Colonic mucosa (tissue), 4 donors: ENCODE measurements around the gene MIPOL1. TPM values are rescaled to one million over a fixed set of nuclear protein-coding genes. Genes with fewer than 3 reads are reported as not detected.
A peak's percentile ranks its signal among the peaks of the same experiment; 100 is the strongest.

Experiments used
- DNase-seq: peaks from one replicate; pipeline ENCODE4 v3.0.0-alpha.2; 2020
- H3K27ac ChIP-seq: fragments of 200-600 bp; one replicate; pipeline ENCODE4 v1.8.0; 2021
- H3K27me3 ChIP-seq: fragments of 200-600 bp; one replicate; pipeline ENCODE4 v1.8.0; 2021
- H3K36me3 ChIP-seq: fragments of 200-600 bp; one replicate; pipeline ENCODE4 v1.8.0; 2021
- H3K4me1 ChIP-seq: fragments of 200-600 bp; one replicate; pipeline ENCODE4 v1.8.0; 2021; ENCODE audit warnings: mild to moderate bottlenecking
- H3K4me3 ChIP-seq: fragments of 200-600 bp; one replicate; pipeline ENCODE4 v1.8.0; 2021
- H3K9ac ChIP-seq, 2 donors: one replicate each; pipeline ENCODE4 v1.7.0; 2013; ENCODE audit warnings: control low read depth in 2 of 2, low read depth in 2 of 2, low read length in 2 of 2
- H3K9me3 ChIP-seq: fragments of 200-600 bp; one replicate; pipeline ENCODE4 v1.8.0; 2021
- intact Hi-C: fragments of 100-400 bp; cut with DNase I; formaldehyde crosslinking; loops from one replicate; pipeline ENCODE4 v1.14.1; 2022
- total RNA-seq, 2 donors: library from RNA; stranded (reverse); fragmentation: NEBNext Ultra II Directional in 1 of 2; extraction: Animal tissue kit (Norgen Biotek cat#: 25700) in 1 of 2; gene quantifications; one replicate each; pipeline ENCODE4 v1.2.1, GENCODE V29; 2021
- TF ChIP-seq, protein P1 (sequence below): fragments of 200-600 bp; IDR thresholded peaks from one replicate; pipeline ENCODE4 v1.8.0; 2022; ENCODE audit warnings: antibody characterized with exemption, mild to moderate bottlenecking
- donor health status: healthy.
- donor health status: DM: no; HTN: no; CAD: no.
- donor health status: DM: no; HTN: no; CAD: no.

MIPOL1 gene
- total RNA-seq, 2 donors from 2014 or later = 4.9 to 7.7 TPM

DNA sequence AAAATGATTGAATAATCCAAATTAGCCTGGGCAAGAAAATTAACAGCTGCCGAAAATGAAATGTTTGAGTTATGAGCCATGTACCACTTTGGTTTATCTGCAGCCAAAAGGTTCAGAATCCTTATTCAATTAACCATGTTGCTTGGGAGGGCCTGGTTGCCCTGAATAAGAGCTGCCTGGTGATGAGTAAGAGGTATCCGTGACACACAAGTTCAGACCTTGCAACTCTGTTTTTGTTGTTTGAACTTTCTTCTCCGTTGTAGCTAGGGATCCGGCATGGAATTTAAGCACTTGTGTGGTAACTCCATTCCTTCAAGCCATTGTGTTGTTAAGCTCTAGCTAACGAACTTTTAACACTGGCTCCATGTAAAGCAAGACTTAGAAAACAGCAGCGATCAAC, 361.6 kb downstream of the MIPOL1 start:
- peaks cover 5% of the 10 kb centered on the region for H3K4me1 ChIP-seq
- no peaks in the 10 kb centered on the region for H3K36me3 ChIP-seq
- no peaks in the 10 kb centered on the region for H3K27me3 ChIP-seq
- TF ChIP-seq, protein P1, sequence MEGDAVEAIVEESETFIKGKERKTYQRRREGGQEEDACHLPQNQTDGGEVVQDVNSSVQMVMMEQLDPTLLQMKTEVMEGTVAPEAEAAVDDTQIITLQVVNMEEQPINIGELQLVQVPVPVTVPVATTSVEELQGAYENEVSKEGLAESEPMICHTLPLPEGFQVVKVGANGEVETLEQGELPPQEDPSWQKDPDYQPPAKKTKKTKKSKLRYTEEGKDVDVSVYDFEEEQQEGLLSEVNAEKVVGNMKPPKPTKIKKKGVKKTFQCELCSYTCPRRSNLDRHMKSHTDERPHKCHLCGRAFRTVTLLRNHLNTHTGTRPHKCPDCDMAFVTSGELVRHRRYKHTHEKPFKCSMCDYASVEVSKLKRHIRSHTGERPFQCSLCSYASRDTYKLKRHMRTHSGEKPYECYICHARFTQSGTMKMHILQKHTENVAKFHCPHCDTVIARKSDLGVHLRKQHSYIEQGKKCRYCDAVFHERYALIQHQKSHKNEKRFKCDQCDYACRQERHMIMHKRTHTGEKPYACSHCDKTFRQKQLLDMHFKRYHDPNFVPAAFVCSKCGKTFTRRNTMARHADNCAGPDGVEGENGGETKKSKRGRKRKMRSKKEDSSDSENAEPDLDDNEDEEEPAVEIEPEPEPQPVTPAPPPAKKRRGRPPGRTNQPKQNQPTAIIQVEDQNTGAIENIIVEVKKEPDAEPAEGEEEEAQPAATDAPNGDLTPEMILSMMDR = no peak
- no peak overlapping the region for H3K27ac ChIP-seq
- no peaks in the 10 kb centered on the region for H3K9me3 ChIP-seq
- H3K4me3 ChIP-seq = no peak overlapping the region
- intact Hi-C loops = no loop called here
- H3K9ac ChIP-seq = no peak overlapping the region
- DNase-seq = no peak

DNA sequence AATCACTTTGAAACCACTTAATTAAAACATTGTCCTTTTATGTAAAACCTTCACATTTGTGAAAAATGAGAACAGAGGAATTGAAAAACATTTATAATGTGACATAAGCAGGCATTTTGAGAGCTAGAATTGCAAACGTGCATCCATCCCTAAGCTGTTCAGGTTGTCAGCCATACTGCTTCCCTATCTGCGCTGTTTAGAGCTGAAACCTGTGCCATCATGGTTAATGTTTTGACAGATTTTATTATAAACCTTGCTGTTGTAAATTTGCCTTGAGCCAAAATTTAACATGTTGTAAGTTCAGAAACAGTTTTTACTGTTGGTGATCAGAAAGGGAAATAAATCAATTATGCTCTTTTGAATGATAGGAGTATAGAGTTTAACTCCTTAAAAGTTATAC, 365.5 kb downstream of the MIPOL1 start:
- H3K4me3 ChIP-seq = no peak overlapping the region
- intact Hi-C loops = loop anchor here (10.0 kb wide), 1 partner anchor 138 kb away; no protein-coding TSS in a partner anchor
- H3K9ac ChIP-seq = peak overlapping the region in 1 of 2 donors; percentile 29
- H3K27me3 ChIP-seq = no peaks in the 10 kb centered on the region
- no peaks in the 10 kb centered on the region for H3K36me3 ChIP-seq
- TF ChIP-seq, protein P1 = no peak
- DNase-seq = peak; percentile 41
- H3K27ac ChIP-seq = peak overlapping the region; percentile 31
- no peaks in the 10 kb centered on the region for H3K9me3 ChIP-seq
- peaks cover 5% of the 10 kb centered on the region for H3K4me1 ChIP-seq

DNA sequence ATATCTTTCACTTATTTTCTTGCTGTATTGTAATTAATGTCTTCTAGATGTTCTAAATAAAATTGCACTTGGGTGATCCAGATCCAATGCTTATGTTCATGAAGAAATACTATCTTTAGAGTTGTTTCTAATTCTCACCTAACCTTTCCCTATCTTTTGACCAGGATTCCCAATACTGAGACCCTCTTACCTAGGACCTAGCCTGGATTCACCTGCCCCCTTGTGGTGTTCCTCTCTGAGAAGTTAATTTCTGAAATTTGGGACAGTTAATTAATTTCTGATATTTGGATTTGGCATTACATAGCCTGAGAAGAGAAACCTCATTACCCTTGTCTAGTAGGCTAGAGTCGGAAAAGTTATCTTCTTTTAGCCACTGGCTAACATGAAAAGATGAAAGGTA, 367.8 kb downstream of the MIPOL1 start:
- peak overlapping the region in 1 of 2 donors; percentile 73 for H3K9ac ChIP-seq

DNA sequence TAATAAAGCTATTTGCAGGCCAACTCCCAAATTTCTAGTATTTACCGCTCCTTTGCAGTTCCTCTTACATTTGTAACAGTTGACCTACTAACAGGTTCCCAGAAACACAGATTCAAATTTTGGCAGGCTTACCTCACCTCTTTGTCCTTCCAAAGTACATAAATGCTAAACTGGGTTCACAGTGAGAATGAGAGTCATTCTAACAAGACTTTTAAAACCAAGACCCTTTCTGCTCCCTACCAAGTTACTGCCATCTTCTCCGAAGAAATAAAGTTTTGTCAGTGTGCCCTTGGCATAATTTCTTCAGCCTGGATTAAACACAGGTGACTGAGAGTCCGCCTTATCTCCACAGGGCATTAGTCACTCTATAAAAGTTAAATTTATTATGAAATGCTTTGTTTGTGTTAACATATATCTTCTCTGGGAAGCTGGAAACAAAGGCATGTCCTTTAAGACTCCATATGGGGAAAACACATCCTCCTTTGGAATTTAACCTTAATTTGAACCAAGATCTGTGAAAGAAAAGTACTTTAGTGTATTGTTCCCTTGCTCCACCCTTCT, 369.2 kb downstream of the MIPOL1 start:
- intact Hi-C loops = loop anchor here (10.0 kb wide), 1 partner anchor 142 kb away; no protein-coding TSS in a partner anchor
- Histone ChIP-seq H3K4me1 (peaks cover 5% of the 10 kb centered on the region), H3K9me3 (no peaks in the 10 kb centered on the region), H3K4me3 (peak overlapping the region; percentile 10), H3K36me3 (no peaks in the 10 kb centered on the region), H3K27me3 (no peaks in the 10 kb centered on the region), H3K27ac (peak overlapping the region; percentile 80), H3K9ac (peak overlapping the region in 1 of 2 donors; percentile 89)
- TF ChIP-seq, protein P1 = no peak
- peak; percentile 40 for DNase-seq

More for the DNA sequence above, 367.8 kb downstream of the MIPOL1 start:
- Histone ChIP-seq H3K4me3 (no peak overlapping the region), H3K27ac (peak overlapping the region; percentile 80), H3K27me3 (no peaks in the 10 kb centered on the region), H3K9me3 (no peaks in the 10 kb centered on the region), H3K4me1 (peaks cover 5% of the 10 kb centered on the region), H3K36me3 (no peaks in the 10 kb centered on the region)
- TF ChIP-seq, protein P1 = no peak
- intact Hi-C loops = loop anchor here (2.0 to 10.0 kb wide), 2 partner anchors 25 to 141 kb away; no protein-coding TSS in a partner anchor
- DNase-seq = no peak

DNA sequence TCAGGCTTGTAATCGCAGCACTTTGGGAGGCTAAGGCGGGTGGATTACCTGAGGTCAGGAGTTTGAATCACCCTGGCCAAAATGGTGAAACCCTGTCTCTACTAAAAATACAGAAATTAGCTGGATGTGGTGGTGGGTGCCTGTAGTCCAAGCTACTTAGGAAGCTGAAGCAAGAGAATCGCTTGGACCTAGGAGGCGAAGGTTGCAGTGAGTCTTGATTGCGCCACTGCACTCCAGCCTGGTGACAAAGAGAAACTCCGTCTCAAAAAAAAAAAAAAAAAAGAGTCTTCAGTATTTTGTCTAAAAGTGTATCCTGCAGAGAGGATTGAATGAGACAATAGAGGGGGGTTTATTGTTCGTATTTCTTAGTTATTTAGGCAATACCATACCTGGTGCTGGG, 372.0 kb downstream of the MIPOL1 start:
- Histone ChIP-seq H3K4me1 (no peaks in the 10 kb centered on the region), H3K27me3 (no peaks in the 10 kb centered on the region), H3K4me3 (no peak overlapping the region), H3K9me3 (no peaks in the 10 kb centered on the region), H3K27ac (no peak overlapping the region), H3K36me3 (no peaks in the 10 kb centered on the region), H3K9ac (no peak overlapping the region)
- intact Hi-C loops = loop anchor here (10.0 kb wide), 1 partner anchor 145 kb away; no protein-coding TSS in a partner anchor
- no peak for DNase-seq
- TF ChIP-seq, protein P1 = no peak
